ENCODE data around the gene SEM1.
"Not testable (repeated sequence)": the region's sequence is repeated elsewhere in the genome, so short reads cannot be mapped to it uniquely, and the experiment has no call there.

Gene SEM1

DNA sequence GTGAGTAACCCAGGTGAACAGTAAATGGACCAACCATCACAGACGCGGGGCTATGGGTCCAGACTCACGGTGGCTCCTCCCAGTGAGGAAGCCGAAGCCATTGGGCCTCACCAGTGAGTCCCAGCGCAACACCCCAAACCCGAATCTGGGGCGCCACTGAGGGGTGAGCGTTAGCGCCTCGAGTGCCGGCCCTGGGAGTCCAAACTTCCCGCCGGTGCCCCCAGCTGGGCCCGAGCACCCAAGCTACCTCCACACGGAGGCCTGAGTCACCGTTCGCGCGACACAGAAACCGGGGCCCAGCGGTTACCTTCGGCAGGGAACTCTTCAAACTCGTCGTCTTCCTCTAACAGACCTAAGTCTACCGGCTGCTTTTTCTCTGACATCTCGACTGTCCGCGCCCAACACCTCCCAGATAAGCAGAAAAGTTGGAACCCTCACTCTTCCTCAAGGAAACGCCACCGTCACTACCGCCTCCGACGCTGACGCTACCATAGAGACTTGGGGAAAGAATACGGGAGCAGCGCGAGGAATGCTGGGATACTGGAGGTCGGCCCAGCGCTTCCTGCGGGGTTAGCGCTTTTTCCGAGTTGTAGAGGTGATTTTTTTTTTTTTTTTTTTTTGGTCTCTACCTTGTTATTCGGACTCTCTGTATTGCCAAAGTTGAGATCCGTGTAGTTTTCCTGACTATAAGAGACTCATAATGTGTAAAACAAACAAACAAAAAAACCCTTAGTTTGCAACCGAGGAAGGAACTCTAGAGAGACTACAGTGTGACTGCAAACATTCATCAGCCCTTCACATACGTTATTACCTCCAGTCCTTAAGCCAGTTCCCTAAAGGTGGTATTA, at the start of gene SEM1:
TSS of gene SEM1 (minus strand) at position 466 of the 848 bp plus-strand sequence. CDS start at position 383, 83 bp downstream.
- peak; percentile 85 for DNase-seq

- not testable (repeated sequence) for DNase-seq
These were observed 48.2 kb upstream of the SEM1 start for GRCh38 chr7:96757880-96758279.

DNA sequence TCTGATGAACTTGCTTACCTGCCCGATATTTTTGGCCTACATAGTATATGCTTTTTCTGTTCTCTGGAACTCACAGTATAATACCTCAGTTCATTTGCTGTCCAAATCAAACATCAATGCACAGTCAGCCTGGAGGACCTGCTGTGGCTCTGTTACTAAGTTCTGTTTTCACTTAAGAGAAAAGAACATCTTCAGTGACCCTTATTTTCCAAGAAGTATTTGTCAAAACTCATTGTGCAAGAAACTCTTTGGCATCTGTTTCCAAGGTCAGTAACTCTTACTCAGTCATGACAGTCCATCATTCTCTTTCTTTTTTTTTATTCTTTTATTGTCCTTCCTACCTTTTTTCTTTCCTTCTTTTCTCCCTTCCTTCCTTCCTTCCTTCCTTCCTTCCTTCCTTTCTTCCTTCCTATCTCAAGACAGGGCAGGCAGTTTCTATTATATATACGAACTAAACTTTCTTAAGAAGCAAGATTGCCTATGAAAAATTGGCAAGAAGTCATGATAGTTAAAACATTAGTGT, 37.8 kb upstream of the SEM1 start:
- DNase-seq = no peak

DNA sequence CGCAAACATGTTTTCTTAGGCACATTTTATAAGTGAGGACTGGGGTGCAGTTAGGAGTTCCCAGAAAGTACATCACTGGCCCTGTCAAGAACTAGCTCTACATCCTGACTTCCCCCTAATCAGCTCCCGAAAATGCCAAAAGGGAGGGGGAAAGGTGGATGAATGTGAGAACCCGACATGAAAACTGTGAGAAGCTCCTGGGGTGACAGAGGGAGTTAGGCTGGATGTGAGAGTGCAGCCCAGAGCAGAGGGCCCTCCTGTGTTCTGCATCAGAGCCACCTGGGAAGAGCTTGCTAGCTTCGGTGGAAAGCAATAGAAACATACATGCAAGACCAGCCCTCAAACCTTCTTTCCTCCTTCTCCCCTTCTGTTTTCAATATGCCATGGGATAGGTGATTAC, 30.5 kb upstream of the SEM1 start:
- DNase-seq = no peak

GRCh38 chr7:96739609-96740008, 30.0 kb upstream of the SEM1 start:
- DNase-seq = no peak

GRCh38 chr7:96739167-96739566, 29.5 kb upstream of the SEM1 start:
- DNase-seq = no peak

DNA sequence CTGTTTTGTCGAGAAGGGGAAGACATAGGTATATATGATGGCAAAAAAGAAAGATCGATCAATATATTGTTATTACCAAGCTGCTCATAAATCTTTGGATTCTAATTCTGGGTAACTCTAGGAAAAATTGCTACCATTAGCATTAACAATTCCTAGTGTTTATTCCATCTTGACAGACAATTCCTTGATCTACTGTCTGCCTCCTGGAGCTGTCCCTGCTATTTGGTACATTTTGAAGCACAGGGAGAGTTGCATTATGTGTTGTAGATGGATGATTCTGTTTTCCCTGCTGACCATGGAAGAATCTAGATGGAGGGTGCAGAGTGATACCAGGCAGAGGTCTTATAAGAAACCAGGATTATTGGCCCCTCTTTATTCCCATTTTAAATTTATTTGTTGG, 29.1 kb upstream of the SEM1 start:
- DNase-seq = no peak

- no peak for DNase-seq
These were observed 28.0 kb upstream of the SEM1 start for GRCh38 chr7:96737545-96738050.

GRCh38 chr7:96734343-96734742, 24.7 kb upstream of the SEM1 start:
- DNase-seq = no peak

- DNase-seq = no peak
These were observed 20.2 kb upstream of the SEM1 start for GRCh38 chr7:96729820-96730219.

GRCh38 chr7:96728139-96728538, 18.5 kb upstream of the SEM1 start:
- no peak for DNase-seq

DNA sequence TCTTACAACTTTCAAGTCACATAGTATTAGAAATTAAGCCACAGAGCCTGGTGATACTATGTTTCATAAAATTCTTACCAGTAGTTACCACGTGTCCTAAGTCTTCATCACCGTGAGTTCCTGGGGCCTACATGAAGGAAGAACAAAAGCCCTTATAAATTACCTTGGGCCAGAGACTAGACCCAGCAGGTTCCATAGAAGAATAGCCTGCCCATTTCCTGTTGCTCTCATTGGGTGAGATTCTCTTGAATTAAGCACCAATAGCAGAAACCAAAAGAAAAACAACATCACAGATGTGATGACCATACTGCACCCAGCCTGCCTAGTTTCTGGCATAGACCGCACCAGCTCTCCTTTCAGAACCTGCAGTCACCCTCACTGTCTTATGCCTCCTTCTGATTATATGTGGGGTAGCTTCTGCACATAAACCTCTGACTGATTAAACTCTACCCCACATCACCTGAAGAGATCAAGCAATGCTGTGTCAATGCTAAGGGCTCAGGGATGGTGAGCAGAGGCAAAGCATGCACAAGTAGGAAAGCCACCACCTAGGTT, 18.0 kb upstream of the SEM1 start:
- DNase-seq = no peak

DNA sequence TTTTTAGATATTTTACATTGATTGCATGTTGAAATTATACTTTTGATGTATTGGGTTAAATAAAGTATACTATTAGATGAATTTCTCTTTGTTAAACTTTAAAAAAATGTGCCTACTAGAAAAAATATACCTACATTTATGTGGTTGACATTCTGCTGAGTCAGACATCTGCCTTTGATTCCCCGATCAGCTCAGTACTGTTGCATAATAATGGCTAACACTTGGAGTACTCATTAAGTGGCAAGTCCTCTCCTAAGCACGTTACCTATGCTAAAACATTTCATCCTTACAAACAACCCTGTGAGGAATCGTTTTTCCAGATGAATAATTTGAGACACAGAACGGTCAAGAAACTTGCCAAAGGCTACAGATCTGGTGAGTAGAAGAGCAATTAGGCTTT, 14.0 kb upstream of the SEM1 start:
- DNase-seq = peak; percentile 5

- DNase-seq = not testable (repeated sequence)
These were observed 13.3 kb upstream of the SEM1 start for GRCh38 chr7:96722928-96723327.

- DNase-seq = no peak
These were observed 11.2 kb upstream of the SEM1 start for GRCh38 chr7:96720843-96721242.

DNA sequence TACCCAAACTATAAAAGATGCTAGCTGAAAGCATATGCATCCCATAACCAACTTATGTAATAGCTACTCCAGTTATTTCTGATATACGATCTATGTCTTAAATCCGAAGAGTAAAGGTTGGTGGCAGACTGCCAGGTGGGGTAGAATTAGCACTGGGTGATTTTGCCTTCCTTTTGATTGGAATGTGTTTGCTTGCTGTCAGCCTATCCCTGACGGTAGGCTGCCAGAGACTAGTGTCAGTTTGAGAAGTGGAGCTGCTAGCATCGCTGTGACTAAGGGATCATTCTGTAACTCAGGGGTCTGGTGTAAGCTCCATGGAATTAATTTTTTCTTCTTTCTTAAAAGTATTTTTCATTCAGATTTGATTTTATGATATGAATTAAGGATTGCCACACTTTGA, 9.5 kb upstream of the SEM1 start:
- no peak for DNase-seq

GRCh38 chr7:96718107-96719003, 8.7 kb upstream of the SEM1 start:
- DNase-seq = no peak

- DNase-seq = no peak
These were observed 3.4 kb upstream of the SEM1 start for GRCh38 chr7:96713037-96713436.

- no peak for DNase-seq
These were observed 898 bp upstream of the SEM1 start for GRCh38 chr7:96710544-96710943.

GRCh38 chr7:96708872-96709271, 774 bp downstream of the SEM1 start:
- DNase-seq = no peak

GRCh38 chr7:96707901-96708774, 1.5 kb downstream of the SEM1 start:
- DNase-seq = no peak

- DNase-seq = no peak
These were observed 8.4 kb downstream of the SEM1 start for GRCh38 chr7:96701258-96701657.

Data from HCEC 1CT (cell line).